SK-N-SH (cell line): Measurements from ENCODE around the gene TMC1.

Experiments
- CHD2 ChIP-seq: fragments of 150-350 bp; IDR thresholded peaks from 2 replicates; pipeline ENCODE4 v1.6.1; 2018; ENCODE audit warnings: low read length; ENCODE audit not compliant: partially characterized antibody
- CTCF ChIP-seq: fragments of 200-600 bp; sonication (generic); IDR thresholded peaks from 2 replicates; pipeline ENCODE4 v1.6.1; 2017; ENCODE audit warnings: antibody characterized with exemption, mild to moderate bottlenecking, moderate library complexity
- EP300 ChIP-seq, 2 experiments: IDR thresholded peaks; 2 replicates each; pipeline versions ENCODE4 v1.4.0 to v1.6.1; 2012; ENCODE audit warnings: borderline replicate concordance in 1 of 2, low read depth in 1 of 2, low read length in 1 of 2
- EZH2phosphoT487 ChIP-seq: fragments of 200-600 bp; sonication (generic); IDR thresholded peaks from 2 replicates; pipeline ENCODE4 v1.6.1; 2017; ENCODE audit warnings: low read depth, mixed run types, mild to moderate bottlenecking, antibody characterized with exemption, moderate library complexity, borderline replicate concordance
- FOXM1 ChIP-seq: IDR thresholded peaks from 2 replicates; pipeline ENCODE4 v1.4.0; 2012; ENCODE audit warnings: low read depth, mild to moderate bottlenecking
- MXI1 ChIP-seq: IDR thresholded peaks from 2 replicates; pipeline ENCODE4 v1.6.1; 2012; ENCODE audit warnings: mild to moderate bottlenecking, low read depth, low read length, improper control_type of control experiment
- NFIC ChIP-seq: IDR thresholded peaks from 2 replicates; pipeline ENCODE4 v1.4.0; 2012; ENCODE audit warnings: borderline replicate concordance
- RAD21 ChIP-seq: IDR thresholded peaks from 2 replicates; pipeline ENCODE4 v1.6.1; 2012; ENCODE audit warnings: mild to moderate bottlenecking, low read length
- RFX5 ChIP-seq: IDR thresholded peaks from 2 replicates; pipeline ENCODE4 v1.6.1; 2012; ENCODE audit warnings: mild to moderate bottlenecking, improper control_type of control experiment, low read length
- TF ChIP-seq, protein P1 (sequence below): fragments of 150-350 bp; IDR thresholded peaks from 2 replicates; pipeline ENCODE4 v1.6.1; 2017; ENCODE audit warnings: antibody characterized with exemption, low read length, low read depth, borderline replicate concordance

GRCh38 chr9:72808446-72808768 lies 287.0 kb downstream of the TMC1 start:
- no peak for TF ChIP-seq CTCF
- TF ChIP-seq EP300 (IDR thresholded peaks at IDR 0.05; ENCODE audit: borderline replicate concordance in 1 of 2, low read depth in 1 of 2, low read length in 1 of 2) = no peak
- TF ChIP-seq, protein P1, sequence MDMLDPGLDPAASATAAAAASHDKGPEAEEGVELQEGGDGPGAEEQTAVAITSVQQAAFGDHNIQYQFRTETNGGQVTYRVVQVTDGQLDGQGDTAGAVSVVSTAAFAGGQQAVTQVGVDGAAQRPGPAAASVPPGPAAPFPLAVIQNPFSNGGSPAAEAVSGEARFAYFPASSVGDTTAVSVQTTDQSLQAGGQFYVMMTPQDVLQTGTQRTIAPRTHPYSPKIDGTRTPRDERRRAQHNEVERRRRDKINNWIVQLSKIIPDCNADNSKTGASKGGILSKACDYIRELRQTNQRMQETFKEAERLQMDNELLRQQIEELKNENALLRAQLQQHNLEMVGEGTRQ = no peak
- TF ChIP-seq NFIC = no peak
- no peak for TF ChIP-seq RAD21
- no peak for TF ChIP-seq RFX5
- TF ChIP-seq CHD2 = no peak
- TF ChIP-seq EZH2phosphoT487 = no peak
- no peak for TF ChIP-seq MXI1
- no peak for TF ChIP-seq FOXM1
